Measurements from ENCODE around the gene KIAA1217. TPM values are rescaled to one million over a fixed set of nuclear protein-coding genes. Genes with fewer than 3 reads are reported as not detected.
A peak's percentile ranks its signal among the peaks of the same experiment; 100 is the strongest.

KIAA1217 gene
- 18.9 and 21.5 TPM in 2 replicates for total RNA-seq

GRCh38 chr10:24208661-24209431 lies at the start of gene KIAA1217:
KIAA1217 (plus strand) TSS chr10:24209138; CDS start chr10:24209194, 56 bp downstream.
- Histone ChIP-seq H3K27me3 (ENCODE audit: control insufficient read depth, insufficient read depth, low read length) (no peaks in the 10 kb centered on the region), H3K4me3 (ENCODE audit: low read depth, low read length) (peak within 1 kb of the TSS; percentile 54), H3K36me3 (ENCODE audit: control insufficient read depth, insufficient read depth, low read length) (no peaks in the 10 kb centered on the region)
- DNase-seq (ENCODE audit: low read depth), result no peak
- TF ChIP-seq CTCF (IDR thresholded peaks at IDR 0.05; ENCODE audit: insufficient read depth, low read length, poor library complexity, severe bottlenecking), result no peak

- TF ChIP-seq CTCF (IDR thresholded peaks at IDR 0.05; ENCODE audit: insufficient read depth, low read length, poor library complexity, severe bottlenecking), result no peak
- DNase-seq (ENCODE audit: low read depth), result no peak
Measured at GRCh38 chr10:24162206-24162985, 46.5 kb upstream of the KIAA1217 start.

GRCh38 chr10:24163485-24163884 lies 45.5 kb upstream of the KIAA1217 start:
- no peak for TF ChIP-seq CTCF (IDR thresholded peaks at IDR 0.05; ENCODE audit: insufficient read depth, low read length, poor library complexity, severe bottlenecking)
- DNase-seq (ENCODE audit: low read depth), result no peak
- Histone ChIP-seq H3K27me3 (ENCODE audit: control insufficient read depth, insufficient read depth, low read length) (no peaks in the 10 kb centered on the region), H3K4me3 (ENCODE audit: low read depth, low read length) (no peak overlapping the region), H3K36me3 (ENCODE audit: control insufficient read depth, insufficient read depth, low read length) (no peaks in the 10 kb centered on the region)

More at GRCh38 chr10:24162206-24162985, 46.5 kb upstream of the KIAA1217 start:
- Histone ChIP-seq H3K36me3 (ENCODE audit: control insufficient read depth, insufficient read depth, low read length) (no peaks in the 10 kb centered on the region), H3K4me3 (ENCODE audit: low read depth, low read length) (no peak overlapping the region), H3K27me3 (ENCODE audit: control insufficient read depth, insufficient read depth, low read length) (no peaks in the 10 kb centered on the region)

GRCh38 chr10:24168258-24169170 lies 40.4 kb upstream of the KIAA1217 start:
- H3K36me3 ChIP-seq (ENCODE audit: control insufficient read depth, insufficient read depth, low read length), result no peaks in the 10 kb centered on the region
- no peak for DNase-seq (ENCODE audit: low read depth)
- H3K4me3 ChIP-seq (ENCODE audit: low read depth, low read length), result no peak overlapping the region
- no peaks in the 10 kb centered on the region for H3K27me3 ChIP-seq (ENCODE audit: control insufficient read depth, insufficient read depth, low read length)
- TF ChIP-seq CTCF (IDR thresholded peaks at IDR 0.05; ENCODE audit: insufficient read depth, low read length, poor library complexity, severe bottlenecking), result no peak

GRCh38 chr10:24170199-24170598 lies 38.7 kb upstream of the KIAA1217 start:
- H3K4me3 ChIP-seq (ENCODE audit: low read depth, low read length), result no peak overlapping the region
- no peak for TF ChIP-seq CTCF (IDR thresholded peaks at IDR 0.05; ENCODE audit: insufficient read depth, low read length, poor library complexity, severe bottlenecking)
- DNase-seq (ENCODE audit: low read depth), result no peak
- H3K36me3 ChIP-seq (ENCODE audit: control insufficient read depth, insufficient read depth, low read length), result no peaks in the 10 kb centered on the region
- H3K27me3 ChIP-seq (ENCODE audit: control insufficient read depth, insufficient read depth, low read length), result no peaks in the 10 kb centered on the region
